Measurements from ENCODE around the gene PORCN. TPM values are rescaled to one million over a fixed set of nuclear protein-coding genes. Genes with fewer than 3 reads are reported as not detected.

The PORCN gene
- total and polyA plus RNA-seq, 11 donors: 9.6 to 37.3 (median 17.3) TPM

DNA sequence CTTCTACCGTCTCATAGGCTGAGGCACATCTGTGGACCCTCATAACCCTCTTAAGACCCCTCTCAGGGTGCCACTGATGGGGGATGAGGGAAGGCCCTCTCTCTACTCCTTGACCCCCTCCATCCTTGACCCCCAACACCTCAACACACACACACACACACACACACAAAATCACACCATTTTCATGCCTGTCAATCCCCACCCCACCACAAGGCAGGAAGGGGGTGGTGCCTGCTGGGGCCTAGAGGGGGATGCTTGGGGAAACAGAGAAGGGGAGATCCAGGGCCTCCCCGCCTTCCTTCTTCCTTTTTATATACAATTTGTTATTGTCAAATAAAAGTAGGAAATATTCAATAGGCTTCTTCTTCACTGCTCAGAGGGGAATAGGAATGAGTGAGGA lies 11.7 kb downstream of the PORCN start:
- TF ChIP-seq, protein P1, sequence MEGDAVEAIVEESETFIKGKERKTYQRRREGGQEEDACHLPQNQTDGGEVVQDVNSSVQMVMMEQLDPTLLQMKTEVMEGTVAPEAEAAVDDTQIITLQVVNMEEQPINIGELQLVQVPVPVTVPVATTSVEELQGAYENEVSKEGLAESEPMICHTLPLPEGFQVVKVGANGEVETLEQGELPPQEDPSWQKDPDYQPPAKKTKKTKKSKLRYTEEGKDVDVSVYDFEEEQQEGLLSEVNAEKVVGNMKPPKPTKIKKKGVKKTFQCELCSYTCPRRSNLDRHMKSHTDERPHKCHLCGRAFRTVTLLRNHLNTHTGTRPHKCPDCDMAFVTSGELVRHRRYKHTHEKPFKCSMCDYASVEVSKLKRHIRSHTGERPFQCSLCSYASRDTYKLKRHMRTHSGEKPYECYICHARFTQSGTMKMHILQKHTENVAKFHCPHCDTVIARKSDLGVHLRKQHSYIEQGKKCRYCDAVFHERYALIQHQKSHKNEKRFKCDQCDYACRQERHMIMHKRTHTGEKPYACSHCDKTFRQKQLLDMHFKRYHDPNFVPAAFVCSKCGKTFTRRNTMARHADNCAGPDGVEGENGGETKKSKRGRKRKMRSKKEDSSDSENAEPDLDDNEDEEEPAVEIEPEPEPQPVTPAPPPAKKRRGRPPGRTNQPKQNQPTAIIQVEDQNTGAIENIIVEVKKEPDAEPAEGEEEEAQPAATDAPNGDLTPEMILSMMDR (IDR thresholded peaks at IDR 0.05): no peak
- TF ChIP-seq POLR2A (IDR thresholded peaks at IDR 0.05): no peak

DNA sequence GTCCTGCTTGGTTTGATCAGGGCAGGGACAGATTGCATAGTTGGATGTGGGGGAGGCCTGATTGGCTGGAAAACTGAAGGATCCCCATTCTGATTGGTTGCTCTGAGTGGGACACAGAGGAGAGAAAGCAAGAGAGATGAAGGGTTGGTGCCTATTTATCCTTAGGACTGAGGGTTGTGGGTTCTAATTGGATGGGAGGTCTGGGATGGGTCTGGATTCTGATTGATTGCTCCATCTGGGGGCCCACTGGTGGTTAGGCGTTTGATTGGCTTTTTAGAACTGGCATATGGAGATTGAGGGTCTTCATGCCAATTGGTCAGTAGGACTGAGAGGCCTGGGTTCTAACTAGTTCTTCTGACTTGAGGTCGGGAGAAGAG lies 12.2 kb downstream of the PORCN start:
- TF ChIP-seq, protein P1 (IDR thresholded peaks at IDR 0.05): no peak
- no peak for TF ChIP-seq POLR2A (IDR thresholded peaks at IDR 0.05)
- peak overlapping the region in 10 of 12 donors; percentile 55 to 83 (median 75) for H3K27ac ChIP-seq
- no peak for DNase-seq
- H3K4me3 ChIP-seq: peak overlapping the region in 9 of 12 donors; percentile 54 to 79 (median 66)
- intact Hi-C loops (cut with DNase I): no loop called here
- H3K36me3 ChIP-seq: peaks cover 0 to 10% (median 0%) of the 10 kb centered on the region in 9 donors
- 38 to 60% (median 51%) methylated on average over 2 of the region's 2 CpGs for WGBS, 4 donors
- H3K27me3 ChIP-seq: peaks cover 0 to 4% (median 0%) of the 10 kb centered on the region in 9 donors
- peaks cover 0 to 8% (median 1%) of the 10 kb centered on the region in 12 donors for H3K4me1 ChIP-seq
- ATAC-seq: no peak
- H3K9me3 ChIP-seq: no peaks in the 10 kb centered on the region

More for the DNA sequence above, 11.7 kb downstream of the PORCN start:
- Histone ChIP-seq H3K9me3 (no peaks in the 10 kb centered on the region), H3K27ac (peak overlapping the region in 1 of 12 donors; percentile 55), H3K4me1 (peaks cover 0 to 8% (median 1%) of the 10 kb centered on the region in 12 donors), H3K27me3 (peaks cover 0 to 4% (median 0%) of the 10 kb centered on the region in 9 donors), H3K36me3 (peaks cover 0 to 9% (median 0%) of the 10 kb centered on the region in 9 donors), H3K4me3 (no peak overlapping the region)
- 78 to 96% (median 88%) methylated on average over 2 of the region's 2 CpGs for WGBS, 4 donors
- intact Hi-C loops (cut with DNase I): no loop called here
- ATAC-seq (no peak), DNase-seq (no peak)

DNA sequence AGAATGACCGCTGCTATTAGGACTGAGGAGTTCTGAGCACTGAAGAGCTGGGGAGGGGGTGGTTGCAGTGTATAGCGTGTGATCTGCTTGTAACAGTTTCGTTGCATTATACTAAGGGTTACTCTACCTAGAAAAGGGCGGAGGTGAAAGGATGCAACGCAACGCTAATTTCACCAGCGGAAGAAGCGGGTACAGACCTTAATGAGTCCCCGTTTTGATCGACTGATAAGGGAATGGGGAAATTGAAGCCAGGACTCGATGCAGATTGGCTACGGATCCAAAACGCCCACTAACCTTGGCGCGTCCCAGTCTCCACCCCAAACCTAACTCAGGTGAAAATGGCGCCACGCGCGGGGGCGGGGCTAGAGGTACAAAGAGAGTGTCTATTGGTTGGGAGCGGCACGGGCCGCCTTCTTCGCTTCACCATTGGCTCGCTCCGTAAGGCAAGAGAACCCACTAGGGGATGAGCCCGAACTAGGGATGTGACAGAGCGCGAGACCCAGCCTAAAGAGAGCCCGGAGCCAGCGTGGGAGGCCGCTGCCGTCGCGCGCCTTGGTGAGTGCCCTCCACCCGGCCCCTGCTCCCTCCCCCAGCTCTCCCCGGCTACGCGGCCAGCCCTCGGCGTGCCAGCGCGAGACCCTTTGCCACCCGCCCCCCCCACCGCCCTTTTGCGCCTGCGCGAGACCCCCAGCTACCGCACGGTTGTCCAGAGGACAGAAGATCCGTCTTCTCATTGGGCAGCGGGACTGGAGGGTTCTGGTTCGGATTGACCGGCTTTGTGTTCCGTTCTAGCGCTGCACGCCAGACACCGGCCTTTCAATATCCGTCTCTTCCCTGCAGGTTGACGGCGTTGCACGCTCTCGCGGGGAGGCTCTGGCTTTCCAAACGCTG lies 12.8 kb downstream of the PORCN start, which contains the start of gene EBP:
EBP (plus strand) TSS at position 456 of the 891 bp plus-strand sequence. CDS start 1,964 bp downstream, outside the sequence.
- Histone ChIP-seq H3K27ac (peak within 1 kb of the TSS in 11 of 12 donors; percentile 33 to 83 (median 72)), H3K27me3 (peaks cover 0 to 4% (median 0%) of the 10 kb centered on the region in 9 donors), H3K9me3 (no peaks in the 10 kb centered on the region), H3K4me3 (peak within 1 kb of the TSS; percentile 26 to 79 (median 62)), H3K4me1 (peaks cover 0 to 8% (median 1%) of the 10 kb centered on the region in 12 donors), H3K36me3 (peaks cover 0 to 10% (median 0%) of the 10 kb centered on the region in 9 donors)
- ATAC-seq (peak; percentile 94 to 99 (median 98)), DNase-seq (peak; percentile 84 to 93 (median 87))
- WGBS, 4 donors: 1 to 42% (median 19%) methylated on average over 46 to 64 of the region's 66 CpGs
- intact Hi-C loops (cut with DNase I): no loop called here
- TF ChIP-seq, protein P1 (IDR thresholded peaks at IDR 0.05): no peak
- TF ChIP-seq POLR2A (IDR thresholded peaks at IDR 0.05): peak in 1 of 2 donors; percentile 49

- DNase-seq (no peak), ATAC-seq (no peak)
- intact Hi-C loops (cut with DNase I): no loop called here
- Histone ChIP-seq H3K27ac (peak overlapping the region in 11 of 12 donors; percentile 33 to 83 (median 72)), H3K4me3 (peak overlapping the region; percentile 26 to 79 (median 62)), H3K36me3 (peaks cover 0 to 13% (median 3%) of the 10 kb centered on the region in 9 donors), H3K9me3 (no peaks in the 10 kb centered on the region), H3K4me1 (peaks cover 0 to 8% (median 1%) of the 10 kb centered on the region in 12 donors), H3K27me3 (peaks cover 0 to 4% (median 0%) of the 10 kb centered on the region in 9 donors)
- WGBS, 4 donors: 5 to 53% (median 22%) methylated on average over 10 of the region's 10 CpGs
- no peak for TF ChIP-seq POLR2A (IDR thresholded peaks at IDR 0.05)
- TF ChIP-seq, protein P1 (IDR thresholded peaks at IDR 0.05): no peak
Measured at GRCh38 chrX:48522291-48522690, 13.5 kb downstream of the PORCN start.
